ENCODE results near the gene IGSF9B. TPM values are rescaled to one million over a fixed set of nuclear protein-coding genes. Genes with fewer than 3 reads are reported as not detected.

The IGSF9B gene
- polyA plus RNA-seq, 1 experiment, result 0.05 TPM

- Histone ChIP-seq H3K36me3 (ENCODE audit: control insufficient read depth, insufficient read depth, low read length) (no peaks in the 10 kb centered on the region), H3K4me3 (ENCODE audit: low read depth, low read length) (no peak overlapping the region), H3K27me3 (ENCODE audit: control insufficient read depth, insufficient read depth, low read length) (peaks cover 5% of the 10 kb centered on the region; the same call in 1 of the 2 replicates)
- POLR2A ChIA-PET, result no interaction called here
- no peak for DNase-seq (ENCODE audit: low read depth)
- TF ChIP-seq CTCF (IDR thresholded peaks at IDR 0.05; ENCODE audit: insufficient read depth, low read depth, low read length), result no peak
- CTCF ChIA-PET, result interaction anchor here (0.6 to 1.1 kb wide), 2 partner anchors 11 to 16 kb away, joined by 3 to 5 read pairs; no protein-coding TSS in a partner anchor
Observed at GRCh38 chr11:133943950-133944698, 12.6 kb downstream of the IGSF9B start.

- POLR2A ChIA-PET, result no interaction called here
- no peaks in the 10 kb centered on the region for H3K36me3 ChIP-seq (ENCODE audit: control insufficient read depth, insufficient read depth, low read length)
- no peak for TF ChIP-seq CTCF (IDR thresholded peaks at IDR 0.05; ENCODE audit: insufficient read depth, low read depth, low read length)
- DNase-seq (ENCODE audit: low read depth), result no peak
- no peak overlapping the region for H3K4me3 ChIP-seq (ENCODE audit: low read depth, low read length)
- H3K27me3 ChIP-seq (ENCODE audit: control insufficient read depth, insufficient read depth, low read length), result peaks cover 3% of the 10 kb centered on the region; the same call in 1 of the 2 replicates
- CTCF ChIA-PET, result interaction anchor here (1.1 kb wide), 1 partner anchor 15 kb away, joined by 3 read pairs; no protein-coding TSS in a partner anchor
Observed at GRCh38 chr11:133942577-133942976, 14.2 kb downstream of the IGSF9B start.

- H3K4me3 ChIP-seq (ENCODE audit: low read depth, low read length), result no peak overlapping the region
- no peak for DNase-seq (ENCODE audit: low read depth)
- CTCF ChIA-PET, result no interaction called here
- POLR2A ChIA-PET, result no interaction called here
- H3K27me3 ChIP-seq (ENCODE audit: control insufficient read depth, insufficient read depth, low read length), result no peaks in the 10 kb centered on the region
- H3K36me3 ChIP-seq (ENCODE audit: control insufficient read depth, insufficient read depth, low read length), result no peaks in the 10 kb centered on the region
- TF ChIP-seq CTCF (IDR thresholded peaks at IDR 0.05; ENCODE audit: insufficient read depth, low read depth, low read length), result no peak
Observed at GRCh38 chr11:133941546-133941945, 15.2 kb downstream of the IGSF9B start.

- POLR2A ChIA-PET, result no interaction called here
- H3K36me3 ChIP-seq (ENCODE audit: control insufficient read depth, insufficient read depth, low read length), result no peaks in the 10 kb centered on the region
- no peaks in the 10 kb centered on the region for H3K27me3 ChIP-seq (ENCODE audit: control insufficient read depth, insufficient read depth, low read length)
- DNase-seq (ENCODE audit: low read depth), result no peak
- no peak for TF ChIP-seq CTCF (IDR thresholded peaks at IDR 0.05; ENCODE audit: insufficient read depth, low read depth, low read length)
- no peak overlapping the region for H3K4me3 ChIP-seq (ENCODE audit: low read depth, low read length)
- CTCF ChIA-PET, result no interaction called here
Observed at GRCh38 chr11:133940034-133940433, 16.7 kb downstream of the IGSF9B start.

GRCh38 chr11:133939558-133939957, 17.2 kb downstream of the IGSF9B start:
- TF ChIP-seq CTCF (IDR thresholded peaks at IDR 0.05; ENCODE audit: insufficient read depth, low read depth, low read length), result no peak
- Histone ChIP-seq H3K27me3 (ENCODE audit: control insufficient read depth, insufficient read depth, low read length) (no peaks in the 10 kb centered on the region), H3K36me3 (ENCODE audit: control insufficient read depth, insufficient read depth, low read length) (no peaks in the 10 kb centered on the region), H3K4me3 (ENCODE audit: low read depth, low read length) (no peak overlapping the region)
- CTCF ChIA-PET, result interaction anchor here (2.3 kb wide), 1 partner anchor 12 kb away, joined by 8 read pairs; no protein-coding TSS in a partner anchor
- POLR2A ChIA-PET, result no interaction called here
- no peak for DNase-seq (ENCODE audit: low read depth)

Measured in BJ (cell line).